ENCODE data around the gene RAB11A. TPM values are rescaled to one million over a fixed set of nuclear protein-coding genes. Genes with fewer than 3 reads are reported as not detected.

Gene RAB11A
- 223 to 245 TPM (median 224 TPM) in 3 replicates for total RNA-seq (2021)
- Bru-seq, nascent RNA = percentile 92 among the genes with signal in this experiment
- long read RNA-seq, experiment 1, full-length matches to known transcripts = 272 of 316 reads
- long read RNA-seq, experiment 1, partial matches to known transcripts = 10 of 316 reads
- long read RNA-seq, experiment 1, other reads (novel, unspliced or antisense) = 34 of 316 reads
- long read RNA-seq, experiment 2, full-length matches to known transcripts = 186 of 277 reads
- long read RNA-seq, experiment 2, partial matches to known transcripts = 25 of 277 reads
- long read RNA-seq, experiment 2, other reads (novel, unspliced or antisense) = 66 of 277 reads
- long read RNA-seq, experiment 3, full-length matches to known transcripts = 571 of 593 reads
- long read RNA-seq, experiment 3, partial matches to known transcripts = 5 of 593 reads
- long read RNA-seq, experiment 3, other reads (novel, unspliced or antisense) = 17 of 593 reads

GRCh38 chr15:65869126-65869953, at the start of gene RAB11A:
TSS of gene RAB11A (plus strand) at chr15:65869491. CDS start at chr15:65869586, 95 bp downstream.
- no peaks in the 10 kb centered on the region for H3K9me3 Mint-ChIP-seq
- ATAC-seq (peak; percentile 91), DNase-seq (ENCODE audit: low spot score) (peak; percentile 95)
- H3K27me3 Mint-ChIP-seq (ENCODE audit: low read depth) = peaks cover 3% of the 10 kb centered on the region; the same call in 1 of the 2 replicates
- H3K4me1 Mint-ChIP-seq = peaks cover 16% of the 10 kb centered on the region
- peak within 1 kb of the TSS; percentile 99 for H3K27ac Mint-ChIP-seq
- ChIA-PET CTCF (interaction anchor here (0.8 to 3.2 kb wide), 21 partner anchors 10 to 381 kb away, joined by 3 to 33 read pairs (median 4); partner anchors contain the start of gene INTS14), POLR2A (interaction anchor here (0.5 to 2.5 kb wide), 9 partner anchors 12 to 565 kb away, joined by 3 to 15 read pairs (median 4); partner anchors contain the start of genes DENND4A and RNU5B-1)
- H3K4me3 Mint-ChIP-seq = peak within 1 kb of the TSS; percentile 99
- peaks cover 1% of the 10 kb centered on the region; the same call in 1 of the 2 replicates for H3K36me3 Mint-ChIP-seq
- no peak for TF ChIP-seq ERG (CRISPR knock-in tag; IDR thresholded peaks at IDR 0.05)
- TF ChIP-seq, protein P1, sequence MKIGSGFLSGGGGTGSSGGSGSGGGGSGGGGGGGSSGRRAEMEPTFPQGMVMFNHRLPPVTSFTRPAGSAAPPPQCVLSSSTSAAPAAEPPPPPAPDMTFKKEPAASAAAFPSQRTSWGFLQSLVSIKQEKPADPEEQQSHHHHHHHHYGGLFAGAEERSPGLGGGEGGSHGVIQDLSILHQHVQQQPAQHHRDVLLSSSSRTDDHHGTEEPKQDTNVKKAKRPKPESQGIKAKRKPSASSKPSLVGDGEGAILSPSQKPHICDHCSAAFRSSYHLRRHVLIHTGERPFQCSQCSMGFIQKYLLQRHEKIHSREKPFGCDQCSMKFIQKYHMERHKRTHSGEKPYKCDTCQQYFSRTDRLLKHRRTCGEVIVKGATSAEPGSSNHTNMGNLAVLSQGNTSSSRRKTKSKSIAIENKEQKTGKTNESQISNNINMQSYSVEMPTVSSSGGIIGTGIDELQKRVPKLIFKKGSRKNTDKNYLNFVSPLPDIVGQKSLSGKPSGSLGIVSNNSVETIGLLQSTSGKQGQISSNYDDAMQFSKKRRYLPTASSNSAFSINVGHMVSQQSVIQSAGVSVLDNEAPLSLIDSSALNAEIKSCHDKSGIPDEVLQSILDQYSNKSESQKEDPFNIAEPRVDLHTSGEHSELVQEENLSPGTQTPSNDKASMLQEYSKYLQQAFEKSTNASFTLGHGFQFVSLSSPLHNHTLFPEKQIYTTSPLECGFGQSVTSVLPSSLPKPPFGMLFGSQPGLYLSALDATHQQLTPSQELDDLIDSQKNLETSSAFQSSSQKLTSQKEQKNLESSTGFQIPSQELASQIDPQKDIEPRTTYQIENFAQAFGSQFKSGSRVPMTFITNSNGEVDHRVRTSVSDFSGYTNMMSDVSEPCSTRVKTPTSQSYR (CRISPR knock-in tag; IDR thresholded peaks at IDR 0.05) = 0 out of 2 replicates have a peak, but pooled peaks have one; percentile 39
- 0 out of 2 replicates have a peak, but pooled peaks have one; percentile 15 for TF ChIP-seq TEAD4 (CRISPR knock-in tag; IDR thresholded peaks at IDR 0.05)
- TF ChIP-seq KAT7 (CRISPR knock-in tag; IDR thresholded peaks at IDR 0.05; ENCODE audit: borderline replicate concordance) = 0 out of 2 replicates have a peak, but pooled peaks have one; percentile 22
- TF ChIP-seq, protein P2, sequence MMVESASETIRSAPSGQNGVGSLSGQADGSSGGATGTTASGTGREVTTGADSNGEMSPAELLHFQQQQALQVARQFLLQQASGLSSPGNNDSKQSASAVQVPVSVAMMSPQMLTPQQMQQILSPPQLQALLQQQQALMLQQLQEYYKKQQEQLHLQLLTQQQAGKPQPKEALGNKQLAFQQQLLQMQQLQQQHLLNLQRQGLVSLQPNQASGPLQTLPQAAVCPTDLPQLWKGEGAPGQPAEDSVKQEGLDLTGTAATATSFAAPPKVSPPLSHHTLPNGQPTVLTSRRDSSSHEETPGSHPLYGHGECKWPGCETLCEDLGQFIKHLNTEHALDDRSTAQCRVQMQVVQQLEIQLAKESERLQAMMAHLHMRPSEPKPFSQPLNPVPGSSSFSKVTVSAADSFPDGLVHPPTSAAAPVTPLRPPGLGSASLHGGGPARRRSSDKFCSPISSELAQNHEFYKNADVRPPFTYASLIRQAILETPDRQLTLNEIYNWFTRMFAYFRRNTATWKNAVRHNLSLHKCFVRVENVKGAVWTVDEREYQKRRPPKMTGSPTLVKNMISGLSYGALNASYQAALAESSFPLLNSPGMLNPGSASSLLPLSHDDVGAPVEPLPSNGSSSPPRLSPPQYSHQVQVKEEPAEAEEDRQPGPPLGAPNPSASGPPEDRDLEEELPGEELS (CRISPR knock-in tag; IDR thresholded peaks at IDR 0.05) = no peak; the same call in 1 of the 2 replicates
- no peak for TF ChIP-seq NR1H2 (CRISPR knock-in tag; IDR thresholded peaks at IDR 0.05)
- TF ChIP-seq ELF4 (CRISPR knock-in tag; IDR thresholded peaks at IDR 0.05; ENCODE audit: low read depth) = no peak
- peak; percentile 10; the same call in 1 of the 2 replicates for TF ChIP-seq NFE2L1 (CRISPR knock-in tag; IDR thresholded peaks at IDR 0.05)
- 0 out of 2 replicates have a peak, but pooled peaks have one; percentile 70 for TF ChIP-seq E2F1 (CRISPR knock-in tag; IDR thresholded peaks at IDR 0.05)
- TF ChIP-seq ZNF317 (CRISPR knock-in tag; IDR thresholded peaks at IDR 0.05; ENCODE audit: borderline replicate concordance, low read depth) = no peak
- TF ChIP-seq, protein P3, sequence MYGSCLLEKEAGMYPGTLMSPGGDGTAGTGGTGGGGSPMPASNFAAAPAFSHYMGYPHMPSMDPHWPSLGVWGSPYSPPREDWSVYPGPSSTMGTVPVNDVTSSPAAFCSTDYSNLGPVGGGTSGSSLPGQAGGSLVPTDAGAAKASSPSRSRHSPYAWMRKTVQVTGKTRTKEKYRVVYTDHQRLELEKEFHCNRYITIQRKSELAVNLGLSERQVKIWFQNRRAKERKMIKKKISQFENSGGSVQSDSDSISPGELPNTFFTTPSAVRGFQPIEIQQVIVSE (CRISPR knock-in tag; IDR thresholded peaks at IDR 0.05; ENCODE audit: borderline replicate concordance) = no peak
- TF ChIP-seq CBFB (CRISPR knock-in tag; IDR thresholded peaks at IDR 0.05; ENCODE audit: low read depth) = no peak
- peak; percentile 81 for TF ChIP-seq CREM (CRISPR knock-in tag; IDR thresholded peaks at IDR 0.05)
- TF ChIP-seq, protein P4, sequence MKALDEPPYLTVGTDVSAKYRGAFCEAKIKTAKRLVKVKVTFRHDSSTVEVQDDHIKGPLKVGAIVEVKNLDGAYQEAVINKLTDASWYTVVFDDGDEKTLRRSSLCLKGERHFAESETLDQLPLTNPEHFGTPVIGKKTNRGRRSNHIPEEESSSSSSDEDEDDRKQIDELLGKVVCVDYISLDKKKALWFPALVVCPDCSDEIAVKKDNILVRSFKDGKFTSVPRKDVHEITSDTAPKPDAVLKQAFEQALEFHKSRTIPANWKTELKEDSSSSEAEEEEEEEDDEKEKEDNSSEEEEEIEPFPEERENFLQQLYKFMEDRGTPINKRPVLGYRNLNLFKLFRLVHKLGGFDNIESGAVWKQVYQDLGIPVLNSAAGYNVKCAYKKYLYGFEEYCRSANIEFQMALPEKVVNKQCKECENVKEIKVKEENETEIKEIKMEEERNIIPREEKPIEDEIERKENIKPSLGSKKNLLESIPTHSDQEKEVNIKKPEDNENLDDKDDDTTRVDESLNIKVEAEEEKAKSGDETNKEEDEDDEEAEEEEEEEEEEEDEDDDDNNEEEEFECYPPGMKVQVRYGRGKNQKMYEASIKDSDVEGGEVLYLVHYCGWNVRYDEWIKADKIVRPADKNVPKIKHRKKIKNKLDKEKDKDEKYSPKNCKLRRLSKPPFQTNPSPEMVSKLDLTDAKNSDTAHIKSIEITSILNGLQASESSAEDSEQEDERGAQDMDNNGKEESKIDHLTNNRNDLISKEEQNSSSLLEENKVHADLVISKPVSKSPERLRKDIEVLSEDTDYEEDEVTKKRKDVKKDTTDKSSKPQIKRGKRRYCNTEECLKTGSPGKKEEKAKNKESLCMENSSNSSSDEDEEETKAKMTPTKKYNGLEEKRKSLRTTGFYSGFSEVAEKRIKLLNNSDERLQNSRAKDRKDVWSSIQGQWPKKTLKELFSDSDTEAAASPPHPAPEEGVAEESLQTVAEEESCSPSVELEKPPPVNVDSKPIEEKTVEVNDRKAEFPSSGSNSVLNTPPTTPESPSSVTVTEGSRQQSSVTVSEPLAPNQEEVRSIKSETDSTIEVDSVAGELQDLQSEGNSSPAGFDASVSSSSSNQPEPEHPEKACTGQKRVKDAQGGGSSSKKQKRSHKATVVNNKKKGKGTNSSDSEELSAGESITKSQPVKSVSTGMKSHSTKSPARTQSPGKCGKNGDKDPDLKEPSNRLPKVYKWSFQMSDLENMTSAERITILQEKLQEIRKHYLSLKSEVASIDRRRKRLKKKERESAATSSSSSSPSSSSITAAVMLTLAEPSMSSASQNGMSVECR (CRISPR knock-in tag; IDR thresholded peaks at IDR 0.05; ENCODE audit: borderline replicate concordance) = no peak; the same call in none of the 2 replicates
- no peak for TF ChIP-seq ZNF396 (CRISPR knock-in tag; IDR thresholded peaks at IDR 0.05; ENCODE audit: borderline replicate concordance)
- TF ChIP-seq NFATC4 (CRISPR knock-in tag; IDR thresholded peaks at IDR 0.05) = peak; percentile 73; the same call in 1 of the 2 replicates
- TF ChIP-seq TP53 (CRISPR knock-in tag; IDR thresholded peaks at IDR 0.05) = no peak
- TF ChIP-seq, protein P5, sequence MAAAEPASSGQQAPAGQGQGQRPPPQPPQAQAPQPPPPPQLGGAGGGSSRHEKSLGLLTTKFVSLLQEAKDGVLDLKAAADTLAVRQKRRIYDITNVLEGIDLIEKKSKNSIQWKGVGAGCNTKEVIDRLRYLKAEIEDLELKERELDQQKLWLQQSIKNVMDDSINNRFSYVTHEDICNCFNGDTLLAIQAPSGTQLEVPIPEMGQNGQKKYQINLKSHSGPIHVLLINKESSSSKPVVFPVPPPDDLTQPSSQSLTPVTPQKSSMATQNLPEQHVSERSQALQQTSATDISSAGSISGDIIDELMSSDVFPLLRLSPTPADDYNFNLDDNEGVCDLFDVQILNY (CRISPR knock-in tag; IDR thresholded peaks at IDR 0.05) = no peak
- TF ChIP-seq TEAD1 (CRISPR knock-in tag; IDR thresholded peaks at IDR 0.05) = peak; percentile 71; the same call in 1 of the 2 replicates
- no peak for TF ChIP-seq ZNF263 (CRISPR knock-in tag; IDR thresholded peaks at IDR 0.05; ENCODE audit: low read depth)

Data from WTC11 (cell line).